T-helper 2 cell (primary cell): ENCODE results near the gene LRMDA.

Source experiments
- DNase-seq, 5 experiments: peaks; one replicate each; pipeline versions ENCODE4 v3.0.0 to v3.0.0-alpha.2; 2012 to 2022

LRMDA gene

GRCh38 chr10:76073524-76073923, 642.1 kb downstream of the LRMDA start:
- no peak for DNase-seq

GRCh38 chr10:76074659-76075058, 643.2 kb downstream of the LRMDA start:
- no peak for DNase-seq

- no peak for DNase-seq
Observed at GRCh38 chr10:76080451-76080850, 649.0 kb downstream of the LRMDA start.

- no peak for DNase-seq
Observed at GRCh38 chr10:76080991-76081390, 649.6 kb downstream of the LRMDA start.

- no peak for DNase-seq
Observed at GRCh38 chr10:76082232-76082631, 650.8 kb downstream of the LRMDA start.

- DNase-seq = no peak
Observed at GRCh38 chr10:76082956-76083355, 651.5 kb downstream of the LRMDA start.

GRCh38 chr10:76085002-76085816, 653.8 kb downstream of the LRMDA start:
- DNase-seq = no peak

- DNase-seq = no peak
Observed at GRCh38 chr10:76085817-76086167, 654.4 kb downstream of the LRMDA start.

- no peak for DNase-seq
Observed at GRCh38 chr10:76086170-76086760, 654.8 kb downstream of the LRMDA start.

GRCh38 chr10:76086761-76087639, 655.6 kb downstream of the LRMDA start:
- DNase-seq = peak in 1 of 5 experiments; percentile 0

GRCh38 chr10:76088008-76088407, 656.6 kb downstream of the LRMDA start:
- DNase-seq = no peak

- no peak for DNase-seq
Observed at GRCh38 chr10:76088980-76089379, 657.6 kb downstream of the LRMDA start.

GRCh38 chr10:76089556-76090180, 658.2 kb downstream of the LRMDA start:
- no peak for DNase-seq

GRCh38 chr10:76091926-76092325, 660.5 kb downstream of the LRMDA start:
- no peak for DNase-seq

- DNase-seq = no peak
Observed at GRCh38 chr10:76106611-76107010, 675.2 kb downstream of the LRMDA start.

- DNase-seq = no peak
Observed at GRCh38 chr10:76108563-76109359, 677.3 kb downstream of the LRMDA start.

- DNase-seq = no peak
Observed at GRCh38 chr10:76111404-76111803, 680.0 kb downstream of the LRMDA start.

GRCh38 chr10:76111986-76112825, 680.8 kb downstream of the LRMDA start:
- DNase-seq = no peak

- no peak for DNase-seq
Observed at GRCh38 chr10:76112826-76113150, 681.4 kb downstream of the LRMDA start.

GRCh38 chr10:76113952-76114351, 682.5 kb downstream of the LRMDA start:
- no peak for DNase-seq

GRCh38 chr10:76114581-76115001, 683.2 kb downstream of the LRMDA start:
- no peak for DNase-seq
